ENCODE results near the gene MAPK8IP1.

MAPK8IP1 gene

GRCh38 chr11:45918331-45918941, 33.0 kb downstream of the MAPK8IP1 start:
- TF ChIP-seq CTCF (conservative IDR thresholded peaks at IDR 0.05; ENCODE audit: low read length) = no peak
- peak; percentile 64 for DNase-seq (ENCODE audit: low read depth)
- H3K4me3 ChIP-seq (ENCODE audit: low read length) = peak overlapping the region; percentile 100

GRCh38 chr11:45918962-45919675, 33.7 kb downstream of the MAPK8IP1 start:
- TF ChIP-seq CTCF (conservative IDR thresholded peaks at IDR 0.05; ENCODE audit: low read length) = no peak
- DNase-seq (ENCODE audit: low read depth) = no peak
- no peak overlapping the region; the same call in 1 of the 2 replicates for H3K4me3 ChIP-seq (ENCODE audit: low read length)

GRCh38 chr11:45919806-45920530, 34.5 kb downstream of the MAPK8IP1 start:
- H3K4me3 ChIP-seq (ENCODE audit: low read length) = no peak overlapping the region

GRCh38 chr11:45920531-45921477, 35.4 kb downstream of the MAPK8IP1 start:
- TF ChIP-seq CTCF (conservative IDR thresholded peaks at IDR 0.05; ENCODE audit: low read length) = no peak
- DNase-seq (ENCODE audit: low read depth) = no peak
- no peak overlapping the region for H3K4me3 ChIP-seq (ENCODE audit: low read length)

More at GRCh38 chr11:45919806-45920530, 34.5 kb downstream of the MAPK8IP1 start:
- no peak for TF ChIP-seq CTCF (conservative IDR thresholded peaks at IDR 0.05; ENCODE audit: low read length)
- DNase-seq (ENCODE audit: low read depth) = no peak

- H3K4me3 ChIP-seq (ENCODE audit: low read length) = no peak overlapping the region
- no peak for DNase-seq (ENCODE audit: low read depth)
- no peak for TF ChIP-seq CTCF (conservative IDR thresholded peaks at IDR 0.05; ENCODE audit: low read length)
Observed at GRCh38 chr11:45921561-45922424, 36.3 kb downstream of the MAPK8IP1 start.

Measured in AG10803 (cell line).